ENCODE data around the gene JPH3.

JPH3 gene

DNA sequence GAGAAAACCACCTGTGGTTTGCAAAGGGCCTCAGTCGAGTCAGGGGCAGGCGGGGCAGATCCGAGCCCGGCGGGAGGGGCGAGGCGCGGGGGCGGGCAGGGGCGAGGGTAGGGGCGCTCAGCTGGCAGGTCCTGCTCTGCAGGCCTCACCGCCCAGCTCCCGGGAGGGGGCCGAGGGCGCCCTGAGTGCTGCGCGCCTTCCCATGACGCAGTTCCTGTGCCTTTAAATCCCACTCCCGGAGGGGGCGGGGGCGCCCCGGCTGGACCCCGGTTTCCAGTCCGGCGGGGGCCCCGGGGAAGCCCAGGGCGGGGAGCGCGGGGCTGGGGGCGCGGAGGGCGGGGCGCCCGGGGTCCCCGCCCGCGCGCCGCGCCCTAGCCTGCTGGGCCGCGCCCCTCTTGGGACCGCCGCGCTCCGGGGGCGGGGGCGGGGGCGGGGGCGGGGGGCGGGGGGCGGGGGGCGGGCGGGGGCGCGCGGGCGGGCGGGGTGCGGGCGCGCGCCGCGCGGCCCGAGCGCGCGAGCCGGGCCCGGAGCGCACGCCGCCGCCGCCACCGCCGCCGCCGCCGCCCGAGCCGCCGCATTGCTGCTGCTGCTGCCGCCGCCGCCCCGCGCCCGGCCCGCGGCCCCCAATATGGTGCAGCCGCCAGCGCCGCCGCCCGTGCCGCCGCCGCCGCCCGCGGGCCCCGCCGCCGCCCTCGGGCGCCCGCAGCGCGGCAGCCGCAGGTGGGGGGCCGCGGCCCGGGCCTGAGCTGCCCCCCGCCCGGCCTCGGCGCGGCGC lies at the start of gene JPH3:
Gene JPH3, plus strand, starts transcription at position 508 of the 775 bp plus-strand sequence. CDS start 639 bp downstream, outside the sequence.
- DNase-seq = no peak

DNA sequence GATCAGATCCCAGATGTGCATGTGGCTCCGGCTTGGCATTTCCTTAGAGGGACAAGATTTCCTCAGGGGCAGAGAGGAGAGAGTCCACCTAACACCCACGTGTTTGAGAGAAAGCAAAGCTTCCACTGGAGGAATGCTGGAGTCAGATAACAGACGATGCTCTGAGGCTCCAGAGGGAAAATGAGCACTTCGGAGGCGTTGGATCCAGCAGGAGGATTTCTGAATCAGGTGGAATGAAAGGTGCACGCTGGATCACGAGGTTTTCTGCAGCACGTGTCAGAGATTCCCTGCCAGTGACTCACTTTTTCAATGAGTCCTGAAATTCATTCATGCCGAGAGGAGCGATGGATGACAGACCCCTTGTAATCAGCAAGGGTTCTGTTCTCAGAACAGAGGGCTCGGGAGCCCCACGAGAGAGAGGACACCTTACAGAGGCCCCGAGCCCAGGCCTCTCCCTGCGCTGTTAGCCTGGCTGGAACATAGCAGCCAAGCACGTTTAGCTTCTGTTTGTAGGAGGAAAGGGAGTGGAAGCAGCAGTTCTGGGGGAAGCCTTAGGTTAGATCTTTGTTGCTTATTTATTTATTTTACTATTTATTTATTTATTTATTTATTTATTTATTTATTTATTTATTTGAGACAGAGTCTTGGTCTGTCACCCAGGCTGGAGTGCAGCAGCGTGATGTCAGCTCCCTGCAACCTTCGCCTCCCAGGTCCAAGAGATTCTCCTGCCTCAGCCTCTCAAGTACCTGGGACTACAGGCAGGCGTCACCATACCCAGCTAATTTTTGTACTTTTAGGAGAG lies 49.3 kb upstream of the JPH3 start:
- DNase-seq = no peak

DNA sequence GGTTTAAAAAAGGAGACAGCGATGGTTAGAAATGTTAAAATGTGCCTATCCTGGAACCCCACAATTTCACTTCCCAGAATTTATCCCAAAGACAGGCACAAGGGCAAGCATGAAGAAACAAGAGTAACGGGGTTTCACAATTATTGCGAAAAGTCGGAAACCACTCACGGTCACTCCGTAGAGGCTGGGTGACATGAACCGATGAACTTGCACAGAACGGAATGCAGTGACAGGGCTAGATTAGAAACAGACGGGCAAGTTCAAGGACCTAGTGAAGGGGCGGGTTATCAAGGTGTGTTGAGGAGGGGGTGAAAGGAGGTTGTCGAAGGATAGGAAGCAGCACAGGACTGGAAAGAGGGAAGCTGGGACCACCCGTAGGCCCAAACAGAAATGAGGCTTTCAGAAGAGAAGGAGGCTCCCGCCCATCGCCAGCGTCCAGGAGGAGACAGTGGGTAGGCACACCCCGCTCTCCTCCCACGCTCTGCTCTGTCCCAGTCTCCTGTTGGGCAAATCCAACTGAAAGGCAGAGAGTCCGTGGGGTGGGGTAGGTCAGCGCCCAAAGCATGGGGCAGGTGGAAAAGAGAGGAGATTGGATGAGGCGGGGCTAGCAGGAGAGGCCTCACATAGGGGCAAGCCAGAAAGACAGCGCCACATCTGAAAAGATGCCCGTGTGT lies 47.4 kb upstream of the JPH3 start:
- no peak for DNase-seq

DNA sequence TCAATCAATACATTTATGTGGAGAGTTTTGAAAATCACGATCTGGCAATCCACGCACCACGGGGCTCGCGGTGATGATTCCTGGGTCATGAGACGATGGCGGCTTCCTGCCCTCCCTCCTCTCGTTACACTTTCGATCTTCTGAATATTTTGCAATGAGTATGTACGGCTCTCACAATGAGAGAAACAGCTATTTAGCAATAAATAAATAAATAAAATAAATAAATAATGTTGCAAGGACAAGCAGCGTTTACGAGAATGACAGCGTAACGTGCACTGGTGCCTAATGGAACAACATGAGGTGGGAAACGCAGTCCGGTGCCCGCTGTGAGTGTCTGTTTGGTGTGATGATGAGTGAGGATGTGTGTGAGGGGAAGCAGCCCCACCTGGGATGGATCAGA lies 46.7 kb upstream of the JPH3 start:
- no peak for DNase-seq

DNA sequence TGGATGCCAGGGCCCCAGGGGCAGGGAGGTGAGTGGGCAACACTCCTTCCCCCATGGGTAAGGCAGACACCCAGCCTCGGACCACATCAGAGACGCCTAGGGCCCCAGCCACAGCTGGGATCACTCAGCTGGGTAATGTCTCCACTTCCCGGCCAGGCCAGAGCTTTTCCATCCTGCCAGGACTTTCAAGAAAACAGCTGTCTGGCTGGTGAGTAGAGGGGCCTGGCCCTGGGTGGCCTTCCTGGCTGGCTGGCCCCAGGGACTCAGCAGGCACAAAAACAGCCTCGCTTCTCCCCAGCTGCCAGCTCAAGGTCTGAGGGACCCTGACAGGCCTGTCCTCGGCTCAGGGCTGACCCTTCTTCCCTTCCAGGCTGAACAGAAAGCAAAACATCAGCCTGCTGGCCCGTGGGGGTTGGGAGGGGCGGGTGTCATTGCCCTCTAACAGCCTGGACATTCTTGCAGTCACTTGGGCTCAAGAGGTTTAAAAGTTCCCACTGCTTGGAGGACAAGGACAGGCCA lies 45.3 kb upstream of the JPH3 start:
- peak; percentile 57 for DNase-seq

DNA sequence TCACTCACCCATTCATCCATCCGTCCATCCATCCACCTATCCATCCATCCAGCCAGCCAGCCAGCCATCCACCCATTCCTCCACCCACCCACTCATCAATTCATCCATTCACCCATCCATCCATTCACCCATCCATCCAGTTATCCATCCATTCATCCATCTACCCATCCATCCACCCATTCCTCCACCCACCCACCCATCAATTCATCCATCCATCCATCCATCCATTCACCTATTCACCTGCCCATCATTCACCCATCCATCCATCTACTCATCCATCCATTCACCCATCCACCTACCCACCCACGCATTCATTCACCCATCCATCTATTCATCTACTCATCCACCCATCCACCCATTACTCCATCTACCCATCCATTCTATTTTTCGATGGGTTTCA lies 43.6 kb upstream of the JPH3 start:
- DNase-seq = no peak

DNA sequence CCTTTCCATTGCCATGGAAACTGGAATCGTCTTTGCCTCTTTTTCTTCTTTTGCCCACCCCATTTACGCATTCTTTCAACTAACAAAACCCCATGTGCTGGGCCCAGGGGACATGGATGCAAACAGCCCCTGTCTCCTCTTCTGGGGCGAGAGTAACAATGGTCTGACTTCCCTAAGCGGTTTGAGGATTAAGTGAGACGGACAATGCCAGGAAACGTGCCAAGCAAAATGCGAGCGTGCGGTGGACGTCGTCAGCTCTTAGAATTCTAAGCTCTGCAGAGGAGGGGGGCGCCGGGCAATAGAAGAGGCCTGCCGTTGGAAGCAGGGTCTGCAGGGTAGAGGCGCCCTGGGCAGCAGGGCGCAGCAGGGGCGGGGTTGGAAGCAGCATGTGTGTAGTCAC lies 42.4 kb upstream of the JPH3 start:
- DNase-seq = no peak

DNA sequence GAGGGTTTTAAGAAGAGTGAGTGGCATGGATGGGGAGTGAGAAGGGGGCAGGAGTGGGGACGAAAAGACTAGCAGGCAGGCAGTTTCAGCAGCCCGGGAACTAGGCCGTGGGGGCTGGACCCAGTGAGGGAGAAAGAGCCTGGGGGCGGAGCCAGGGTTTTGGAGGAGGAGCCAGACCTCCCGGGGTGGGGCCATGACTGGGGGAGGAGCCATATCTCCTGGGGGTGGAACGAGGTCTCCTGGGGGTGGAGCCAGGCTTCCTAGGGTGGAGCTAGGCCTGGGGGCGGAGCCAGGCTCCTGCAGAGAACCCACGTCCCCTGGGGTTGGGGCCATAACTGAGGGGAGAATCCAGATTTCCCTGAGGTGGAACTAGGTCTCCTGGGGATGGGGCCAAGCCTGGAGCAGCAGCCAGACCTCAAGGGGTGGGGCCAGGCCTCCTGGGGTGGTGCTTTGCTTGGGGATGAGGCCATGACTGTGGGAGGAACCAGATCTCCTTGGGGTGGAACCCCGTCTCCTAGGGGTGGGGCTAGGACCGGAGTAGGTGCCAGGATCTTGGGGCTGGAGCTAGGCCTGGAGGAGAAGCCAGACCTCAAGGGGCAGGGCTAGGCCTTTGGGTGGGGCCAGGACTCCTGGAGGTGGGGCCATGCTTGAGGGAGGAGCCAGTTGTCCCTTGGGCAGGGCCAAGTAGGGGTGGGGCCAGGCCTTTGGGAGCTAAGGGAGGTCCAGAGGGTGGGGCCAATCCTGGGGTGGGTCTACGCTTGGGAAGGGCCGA lies 41.7 kb upstream of the JPH3 start:
- peak; percentile 32 for DNase-seq

DNA sequence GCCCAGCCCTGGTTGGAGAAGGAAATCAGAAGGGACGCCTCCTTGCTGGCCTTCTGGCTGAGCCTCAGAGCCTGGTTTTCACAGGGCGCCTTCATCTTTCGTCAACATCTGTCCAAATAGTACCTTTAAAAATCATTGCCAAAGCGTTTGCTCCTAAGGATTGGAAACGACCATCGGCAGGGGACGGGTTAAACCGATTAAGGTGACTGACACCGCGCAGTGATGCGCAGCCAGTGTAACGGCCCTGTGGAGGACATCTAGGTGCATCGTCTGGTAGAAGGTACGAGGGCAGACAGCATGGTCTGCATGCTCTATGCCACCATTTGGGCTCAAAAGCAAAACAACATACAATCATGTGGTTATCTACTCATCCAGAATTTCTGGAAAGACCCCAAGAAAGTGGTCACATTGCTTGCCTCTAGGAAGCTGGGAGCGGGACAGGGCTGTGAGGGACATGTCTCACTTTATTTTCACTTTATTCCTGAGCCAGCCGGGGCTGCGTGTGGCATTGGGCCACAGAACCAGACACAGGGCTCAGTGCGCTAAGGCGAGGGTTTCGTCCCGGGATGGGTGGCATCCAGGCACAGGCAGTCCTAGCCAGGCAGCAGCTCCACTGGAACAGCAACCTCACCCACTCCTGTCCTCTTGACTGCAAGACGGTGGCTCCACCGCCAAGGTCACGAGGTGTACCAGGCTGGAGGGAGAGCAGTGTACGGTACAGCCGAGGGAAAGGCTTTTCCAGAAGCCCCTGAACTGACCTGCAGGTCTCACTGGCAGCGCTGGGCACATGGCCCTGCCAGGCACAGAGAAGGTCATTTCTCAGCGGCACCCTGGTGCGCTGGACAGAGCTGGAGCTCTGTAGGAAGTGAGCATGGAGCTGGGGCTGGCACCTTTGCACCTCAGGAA lies 40.9 kb upstream of the JPH3 start:
- no peak for DNase-seq

DNA sequence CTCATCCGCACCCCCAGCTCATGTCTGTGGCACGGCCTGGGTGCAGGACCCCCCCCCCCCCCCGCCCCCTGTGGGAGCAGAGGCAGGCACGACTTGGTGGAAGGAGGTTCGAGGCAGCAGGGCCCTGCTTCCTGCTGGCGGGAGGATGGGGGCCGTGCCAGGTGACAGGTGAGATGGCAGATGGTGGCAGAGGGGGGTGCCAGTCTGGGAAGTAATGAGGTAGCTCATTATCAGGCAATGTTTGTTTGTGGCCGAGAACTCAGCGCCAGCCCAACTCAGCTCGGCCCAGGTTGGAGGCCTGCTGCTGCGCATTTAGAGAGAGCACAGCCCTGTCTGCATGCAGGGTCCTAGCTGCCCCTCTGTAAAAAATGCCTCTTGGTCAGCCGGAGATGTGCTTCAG lies 40.1 kb upstream of the JPH3 start:
- DNase-seq = no peak

DNA sequence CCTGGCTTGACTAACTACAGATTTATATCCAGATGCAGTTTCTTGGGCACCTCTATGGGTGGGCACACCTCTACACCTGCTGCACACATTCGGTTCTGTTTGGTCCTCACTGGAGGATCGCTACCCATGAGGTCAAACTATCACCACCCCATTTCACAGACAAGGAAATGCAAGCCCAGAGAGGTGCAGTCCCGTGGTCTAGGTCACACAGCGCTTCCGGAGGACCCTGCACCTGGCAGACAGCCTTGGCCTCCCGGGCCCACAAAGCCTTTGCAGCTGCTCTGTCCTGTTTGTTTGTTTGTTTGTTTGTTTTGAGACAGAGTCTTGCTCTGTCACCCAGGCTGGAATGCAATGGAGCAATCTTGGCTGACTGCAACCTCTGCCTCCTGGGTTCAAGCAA lies 39.3 kb upstream of the JPH3 start:
- no peak for DNase-seq

DNA sequence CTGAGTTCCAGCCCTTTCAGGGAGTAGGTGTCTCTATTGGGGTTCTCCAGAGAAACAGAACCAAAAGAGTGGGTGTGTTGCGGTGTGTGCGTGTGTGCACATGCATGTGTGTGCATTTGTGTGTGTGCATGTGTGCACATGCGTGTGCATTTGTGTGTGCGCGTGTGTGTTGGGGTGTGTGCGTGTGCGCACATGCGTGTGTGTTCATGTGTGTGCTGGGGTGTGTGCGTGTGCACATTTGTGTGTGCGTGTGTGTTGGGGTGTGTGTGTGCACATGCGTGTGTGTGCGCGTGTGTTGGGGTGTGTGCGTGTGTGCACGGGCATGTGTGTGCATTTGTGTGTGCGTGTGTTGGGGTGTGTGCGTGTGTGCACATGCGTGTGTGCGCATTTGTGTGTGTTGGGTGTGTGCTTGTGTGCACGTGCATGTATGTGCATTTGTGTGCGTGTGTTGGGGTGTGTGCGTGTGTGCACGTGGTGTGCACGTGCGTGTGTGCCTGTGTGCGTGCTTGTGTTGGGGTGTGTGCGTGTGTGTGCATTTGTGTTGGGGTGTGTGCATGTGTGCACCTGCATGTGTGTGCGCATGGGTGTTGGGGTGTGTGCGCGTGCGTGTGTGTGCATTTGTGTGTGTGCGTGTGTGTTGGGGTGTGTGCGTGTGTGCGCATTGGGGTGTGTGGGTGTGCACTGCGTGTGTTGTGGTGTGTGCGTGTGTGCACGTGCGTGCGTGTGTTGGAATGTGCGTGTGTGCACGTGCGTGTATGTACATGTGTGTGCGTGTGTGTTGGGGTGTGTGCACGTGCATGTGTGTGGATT lies 38.4 kb upstream of the JPH3 start:
- no peak for DNase-seq

DNA sequence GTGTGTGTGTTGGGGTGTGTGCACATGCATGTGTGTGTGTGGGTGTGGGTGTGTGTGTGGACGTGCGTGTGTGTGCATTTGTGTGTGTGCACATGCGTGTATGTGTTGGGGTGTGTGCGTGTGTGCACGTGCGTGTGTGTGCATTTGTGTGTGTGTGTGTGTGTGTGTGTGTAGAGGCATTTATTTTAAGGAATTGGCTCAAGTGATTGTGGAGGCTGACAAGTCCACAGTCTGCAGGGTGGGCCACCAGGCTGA lies 37.9 kb upstream of the JPH3 start:
- no peak for DNase-seq

DNA sequence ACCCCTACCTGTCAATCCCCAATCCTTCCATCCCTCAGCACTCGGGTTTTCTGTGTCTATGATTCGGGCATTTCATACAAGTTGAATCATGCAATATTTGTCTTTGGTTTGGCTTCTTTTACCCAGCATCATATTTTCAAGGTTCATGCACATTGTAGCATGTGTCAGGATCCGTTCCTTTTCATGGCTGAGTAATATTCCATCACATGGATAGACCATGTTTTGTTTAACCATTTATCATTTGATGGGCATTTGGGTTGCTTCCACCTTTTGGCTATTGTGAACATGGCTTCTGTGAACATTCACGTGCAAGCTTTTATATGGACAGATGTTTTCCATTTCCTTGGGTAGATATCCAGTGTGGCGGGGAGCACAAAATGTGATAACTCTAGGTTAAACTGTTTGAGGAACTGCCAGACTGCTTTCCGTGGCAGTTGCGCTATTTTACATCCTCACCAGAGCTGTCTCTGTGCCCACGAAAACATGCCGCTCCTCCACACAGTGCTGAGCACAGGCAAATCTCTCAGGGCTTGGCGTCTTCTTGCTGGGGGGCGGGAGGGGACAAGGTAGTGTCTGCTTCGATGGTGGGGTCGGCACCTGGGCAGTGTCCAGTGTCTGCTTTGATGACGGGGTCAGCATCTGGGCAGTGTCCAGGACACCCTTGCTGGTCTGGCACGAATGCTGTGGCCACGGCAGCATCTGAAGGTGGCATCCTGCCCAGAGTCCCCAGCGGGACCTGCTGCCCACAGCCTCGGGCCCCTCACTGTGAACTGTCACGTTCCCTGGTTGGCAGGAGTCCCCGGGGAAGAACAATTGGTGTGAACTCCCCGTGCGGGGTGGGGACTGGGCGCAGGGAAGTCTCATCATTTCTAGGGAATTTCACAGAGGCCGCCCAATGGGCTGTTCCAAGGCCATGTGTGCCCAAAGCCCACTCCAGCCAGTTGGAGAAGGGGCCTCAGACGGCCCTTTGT lies 32.4 kb upstream of the JPH3 start:
- peak; percentile 39 for DNase-seq

DNA sequence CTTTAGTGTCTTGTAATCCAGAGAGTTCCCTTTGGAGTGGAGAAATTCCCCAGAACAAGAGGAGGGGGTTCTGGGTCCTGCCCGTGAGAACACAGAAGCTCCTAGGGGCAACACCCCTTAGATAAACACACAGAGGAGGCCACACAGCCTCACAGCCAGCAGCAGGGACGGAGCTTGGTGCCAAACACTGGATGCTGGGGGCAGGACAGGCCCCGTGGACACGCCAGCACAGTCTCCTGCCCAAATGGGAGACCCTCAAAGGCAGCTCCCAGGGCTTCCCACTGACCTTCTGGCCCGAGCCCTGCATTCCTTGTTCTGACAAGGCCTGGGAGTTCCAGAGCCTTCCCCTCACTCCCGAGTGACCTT lies 31.8 kb upstream of the JPH3 start:
- no peak for DNase-seq

DNA sequence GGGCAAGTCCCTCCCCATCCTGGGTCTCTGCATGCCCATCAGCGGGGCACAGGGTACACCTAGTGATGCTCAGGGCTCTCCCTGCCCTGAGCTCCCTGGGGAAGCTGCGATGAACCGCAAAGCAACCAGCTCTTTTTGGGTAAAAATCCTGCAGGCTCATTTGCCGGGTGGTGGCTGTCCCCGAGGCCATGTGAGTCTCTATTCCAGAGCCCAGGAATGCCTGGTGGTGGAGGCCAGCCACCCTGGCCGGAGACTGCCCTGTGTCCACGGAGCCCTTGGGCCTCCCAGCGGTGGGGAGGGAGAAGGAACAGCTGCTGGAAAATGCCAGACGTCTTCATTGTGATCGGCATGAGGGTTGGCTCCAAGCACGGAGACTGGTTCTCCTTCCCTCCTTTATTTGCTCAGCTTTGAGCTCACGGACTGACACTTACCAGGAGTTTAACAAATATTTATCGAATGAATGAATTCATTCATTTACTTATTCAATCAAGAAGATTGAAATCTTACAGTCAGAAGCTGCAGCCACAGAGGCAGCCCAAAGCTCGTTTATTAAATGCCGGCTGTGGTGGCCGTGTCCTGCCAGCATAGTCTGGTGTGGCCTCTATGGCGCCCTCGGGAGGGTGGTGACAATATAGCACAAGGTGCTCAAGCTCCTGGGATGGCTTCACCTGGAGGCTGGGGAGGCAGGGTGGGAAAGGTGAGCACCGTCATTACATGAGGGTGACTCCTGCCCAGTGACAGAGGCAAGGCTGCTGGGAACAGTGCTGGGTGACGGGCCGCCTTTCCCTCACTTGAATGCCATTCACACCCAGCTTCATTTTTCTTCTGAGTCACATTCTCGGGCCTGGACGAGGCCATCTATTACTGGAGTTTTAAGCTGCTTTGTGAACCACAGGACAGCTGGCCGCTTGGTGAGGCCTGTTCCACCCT lies 31.1 kb upstream of the JPH3 start:
- DNase-seq = peak; percentile 51

DNA sequence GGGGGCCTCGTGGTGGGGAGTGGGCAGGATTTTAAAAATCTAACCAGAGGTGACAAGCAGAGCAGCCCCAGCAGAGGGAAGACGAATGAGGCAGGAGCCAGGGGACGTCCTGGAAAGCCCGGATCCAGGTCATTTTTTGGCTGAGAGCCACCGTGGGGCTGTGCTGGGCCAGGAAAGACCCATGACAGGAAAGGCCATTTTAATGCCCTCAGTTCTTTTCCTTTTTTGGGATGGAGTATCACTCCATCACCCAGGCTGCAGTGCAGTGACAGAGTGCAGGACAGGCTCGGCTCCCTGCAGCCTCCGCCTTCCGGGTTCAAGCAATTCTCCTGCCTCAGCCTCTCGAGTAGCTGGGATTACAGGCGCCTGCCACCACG lies 30.5 kb upstream of the JPH3 start:
- peak; percentile 35 for DNase-seq

DNA sequence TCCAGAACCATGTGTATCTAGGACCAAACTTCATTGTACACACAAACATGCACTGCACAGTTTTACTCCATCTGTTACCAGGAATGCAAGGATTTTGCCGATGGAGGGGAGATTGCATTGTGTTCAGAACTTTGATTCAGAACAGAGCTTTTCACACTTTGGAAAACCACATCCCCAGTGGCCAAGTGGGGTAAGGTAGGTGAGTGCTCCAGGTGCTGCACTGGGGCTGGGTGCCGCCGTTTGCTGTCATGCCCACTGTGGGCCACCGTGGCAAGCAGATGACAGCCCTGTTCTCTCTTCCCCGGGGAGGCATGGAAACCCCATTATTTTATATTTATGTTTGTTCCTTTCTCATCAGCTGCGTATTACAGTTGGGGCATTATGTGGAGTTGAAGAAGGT lies 29.3 kb upstream of the JPH3 start:
- DNase-seq = no peak

Data from right forelimb (tissue), 1 donor.